RPMI8226 (cell line): ENCODE results near the gene GTF3C5.

ENCODE experiments used
- DNase-seq: peaks from one replicate; pipeline ENCODE4 v3.0.0-alpha.2; 2015

Gene GTF3C5

DNA sequence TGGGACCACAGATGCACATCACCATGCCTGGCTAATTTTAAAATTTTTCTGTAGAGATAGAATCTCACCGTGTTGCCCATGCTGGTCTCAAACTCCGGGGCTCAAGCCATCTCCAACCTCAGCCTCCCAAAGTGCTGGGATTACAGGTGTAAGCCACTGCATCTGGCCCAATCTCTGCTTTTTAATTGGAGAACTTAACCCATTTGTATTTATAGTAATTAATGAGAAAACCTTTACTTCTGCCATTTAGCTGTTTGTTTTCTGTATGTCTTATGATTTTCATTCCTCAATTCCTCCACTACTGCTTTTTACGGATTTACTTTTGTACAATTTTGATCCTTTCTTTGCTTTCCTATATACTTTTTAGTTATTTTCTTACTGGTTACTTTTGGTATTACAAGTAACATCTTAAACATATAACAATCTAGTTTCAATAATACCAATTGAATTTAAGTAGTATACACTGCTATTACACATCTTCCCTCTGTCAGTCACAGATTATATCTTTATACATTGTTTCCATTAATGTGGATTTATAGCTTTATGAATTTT lies 64.1 kb downstream of the GTF3C5 start:
- DNase-seq = no peak

GRCh38 chr9:133098104-133098754 lies 67.4 kb downstream of the GTF3C5 start:
- DNase-seq = no peak

GRCh38 chr9:133098871-133099270 lies 68.1 kb downstream of the GTF3C5 start:
- no peak for DNase-seq

GRCh38 chr9:133099726-133100505 lies 69.1 kb downstream of the GTF3C5 start:
- no peak for DNase-seq

DNA sequence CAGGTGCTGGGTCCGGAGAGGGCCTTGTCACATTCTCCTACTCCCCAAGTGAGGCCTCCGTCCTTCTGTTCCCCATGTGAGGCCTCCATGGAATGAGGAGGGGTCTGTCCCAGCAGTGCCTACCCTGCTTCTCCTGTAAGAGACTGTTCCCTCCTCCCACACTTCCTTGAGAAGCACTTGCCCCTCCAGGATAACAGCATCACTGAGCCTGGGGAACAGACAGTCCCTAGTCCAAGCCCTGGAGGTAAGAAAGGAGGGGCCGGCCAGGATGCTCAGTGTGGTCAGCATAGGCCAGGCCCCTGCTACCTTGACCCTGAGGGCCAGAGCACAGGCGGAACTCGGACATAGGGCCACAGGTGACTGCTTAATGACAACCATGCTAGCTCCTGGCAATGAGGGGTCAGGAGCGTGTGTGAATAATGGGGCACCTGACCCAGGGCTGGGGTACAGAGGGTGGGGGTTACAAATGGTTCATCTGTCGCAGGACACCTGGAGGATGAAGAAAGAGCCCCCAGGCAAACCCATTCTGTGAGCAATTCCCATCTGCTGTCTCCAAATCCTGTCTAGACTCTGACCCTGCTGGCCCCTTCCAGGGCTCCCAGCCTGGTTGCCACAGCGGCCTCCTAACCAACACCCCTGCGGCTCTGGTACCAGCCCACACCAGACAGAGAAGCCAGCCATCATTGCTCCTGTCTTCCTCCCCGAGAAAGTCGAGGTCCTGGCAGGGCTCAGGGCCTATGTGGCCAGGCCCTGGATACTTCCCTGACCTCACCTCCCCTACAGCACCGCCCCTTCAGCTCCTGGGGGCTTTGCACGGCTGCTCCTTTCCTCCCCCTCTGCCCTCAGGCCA lies 69.9 kb downstream of the GTF3C5 start:
- no peak for DNase-seq

DNA sequence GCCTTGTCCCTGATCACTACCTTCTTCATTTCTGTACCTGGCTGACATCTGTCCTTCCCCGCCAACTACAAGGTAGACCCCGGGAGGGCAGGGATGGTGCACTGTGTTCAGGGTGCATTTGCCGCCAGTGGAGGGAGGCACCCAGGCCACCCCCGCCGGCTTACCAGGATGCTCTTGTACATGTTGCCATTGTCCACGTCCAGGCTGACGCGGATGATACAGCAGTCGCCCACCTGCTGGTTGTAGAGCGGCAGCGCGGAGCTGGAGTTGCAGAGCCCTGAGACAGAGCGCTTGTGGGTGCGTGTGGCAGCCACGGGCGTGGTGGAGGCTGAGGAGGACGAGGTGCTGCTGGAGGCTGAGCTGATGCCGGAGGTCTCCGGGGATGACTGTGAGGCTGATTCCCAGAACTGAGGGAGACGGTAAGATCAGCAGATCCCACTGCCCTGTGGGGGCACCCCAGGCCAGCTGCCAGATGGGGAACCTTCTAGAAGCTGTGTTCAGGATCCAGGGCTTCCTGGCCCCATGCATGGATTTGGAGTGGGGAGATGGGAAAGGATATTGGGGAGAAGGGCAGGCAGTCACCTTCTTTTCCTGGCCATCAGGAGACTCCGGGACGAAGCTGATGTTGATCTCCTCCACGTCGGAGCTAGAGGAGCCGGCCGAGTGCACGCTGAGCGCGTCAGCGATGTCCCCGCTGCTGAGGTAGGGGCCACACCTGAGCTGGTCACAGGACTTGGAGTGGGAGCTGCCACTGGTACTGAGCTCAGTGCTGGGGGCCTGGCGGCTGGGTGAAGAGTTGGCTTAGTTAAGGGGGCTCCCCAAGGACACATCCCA lies 70.8 kb downstream of the GTF3C5 start:
- DNase-seq = no peak

GRCh38 chr9:133102190-133103021 lies 71.6 kb downstream of the GTF3C5 start:
- DNase-seq = no peak

DNA sequence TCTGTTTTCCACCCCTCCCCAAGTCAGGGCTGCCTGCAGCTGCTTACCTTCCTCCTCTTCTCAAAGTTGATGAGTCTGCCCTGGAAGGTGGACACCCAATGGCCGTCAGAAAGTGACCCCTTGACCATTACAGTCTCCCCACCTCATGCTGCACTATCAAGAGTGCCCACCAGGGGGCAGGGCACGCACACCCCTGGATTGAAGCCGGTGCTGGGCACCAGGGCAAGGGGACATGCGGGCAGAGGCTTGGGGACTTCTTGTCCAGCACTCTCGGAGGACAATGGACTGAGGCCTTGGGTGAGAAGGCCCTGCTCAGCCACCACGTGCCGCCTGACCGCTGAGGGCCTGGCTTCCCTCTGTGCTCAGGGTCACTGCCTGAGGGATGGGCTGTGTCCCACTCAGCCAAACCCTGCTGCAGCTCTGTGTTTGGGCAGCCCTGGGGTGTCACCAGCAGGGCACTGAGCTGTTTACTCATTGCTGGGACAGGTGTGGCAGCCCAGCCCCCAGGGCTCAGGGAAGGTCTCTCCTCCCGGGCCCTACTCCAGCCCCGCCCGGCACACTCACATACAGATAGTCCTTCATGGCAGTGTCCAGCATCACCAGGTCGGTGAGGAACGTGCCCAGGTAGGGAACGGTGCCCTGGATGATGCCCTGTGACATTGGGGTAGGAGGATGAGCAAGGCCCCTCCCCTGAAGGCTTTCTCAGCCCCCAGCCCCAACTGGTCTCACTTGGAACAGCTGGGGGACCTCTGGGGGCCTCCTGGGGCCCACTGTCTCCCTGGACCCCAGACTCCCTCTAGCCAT lies 72.6 kb downstream of the GTF3C5 start:
- DNase-seq = peak; percentile 52

DNA sequence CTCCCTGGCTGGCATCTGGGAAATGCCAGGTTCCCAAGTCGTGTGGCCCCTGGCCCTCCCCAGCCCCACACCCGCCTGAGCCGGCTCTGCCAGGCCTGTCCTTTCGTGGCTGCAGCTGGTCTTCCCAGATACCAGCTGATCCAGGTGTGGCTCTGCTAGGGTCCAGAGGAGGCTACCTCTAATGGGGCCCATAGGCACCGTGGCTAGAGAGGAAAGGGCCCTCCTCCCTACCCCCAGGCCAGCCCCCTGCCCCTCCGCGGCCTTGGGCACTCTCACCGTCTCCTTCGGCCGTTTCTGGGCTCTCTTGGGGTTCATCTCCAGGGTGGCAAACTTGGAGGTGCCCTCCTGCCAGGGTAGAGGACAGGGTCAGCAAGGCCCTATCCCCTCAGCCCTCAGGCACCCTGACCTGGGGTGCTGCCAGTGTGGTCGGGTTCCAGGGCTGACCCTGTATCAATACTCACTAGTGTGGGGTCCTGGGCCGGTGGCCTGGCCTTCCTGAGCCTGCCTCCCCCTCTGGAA lies 73.2 kb downstream of the GTF3C5 start:
- no peak for DNase-seq

GRCh38 chr9:133104718-133105460 lies 74.1 kb downstream of the GTF3C5 start:
- DNase-seq = no peak

DNA sequence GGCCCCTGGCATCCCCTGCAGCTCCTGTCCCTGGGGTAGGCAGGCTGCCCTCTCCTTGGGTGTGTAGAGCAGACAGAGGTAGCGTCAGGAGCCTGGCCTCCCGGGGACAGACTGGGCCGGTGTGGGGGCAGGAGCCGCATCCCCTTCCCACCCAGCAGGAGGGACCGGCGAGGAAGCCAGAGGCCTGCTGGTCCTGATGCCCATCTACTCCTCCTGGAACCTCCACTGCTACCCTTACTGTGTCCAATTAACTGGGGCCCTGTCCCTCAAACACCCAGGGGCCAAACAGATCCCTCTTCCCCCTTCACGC lies 74.6 kb downstream of the GTF3C5 start:
- no peak for DNase-seq

DNA sequence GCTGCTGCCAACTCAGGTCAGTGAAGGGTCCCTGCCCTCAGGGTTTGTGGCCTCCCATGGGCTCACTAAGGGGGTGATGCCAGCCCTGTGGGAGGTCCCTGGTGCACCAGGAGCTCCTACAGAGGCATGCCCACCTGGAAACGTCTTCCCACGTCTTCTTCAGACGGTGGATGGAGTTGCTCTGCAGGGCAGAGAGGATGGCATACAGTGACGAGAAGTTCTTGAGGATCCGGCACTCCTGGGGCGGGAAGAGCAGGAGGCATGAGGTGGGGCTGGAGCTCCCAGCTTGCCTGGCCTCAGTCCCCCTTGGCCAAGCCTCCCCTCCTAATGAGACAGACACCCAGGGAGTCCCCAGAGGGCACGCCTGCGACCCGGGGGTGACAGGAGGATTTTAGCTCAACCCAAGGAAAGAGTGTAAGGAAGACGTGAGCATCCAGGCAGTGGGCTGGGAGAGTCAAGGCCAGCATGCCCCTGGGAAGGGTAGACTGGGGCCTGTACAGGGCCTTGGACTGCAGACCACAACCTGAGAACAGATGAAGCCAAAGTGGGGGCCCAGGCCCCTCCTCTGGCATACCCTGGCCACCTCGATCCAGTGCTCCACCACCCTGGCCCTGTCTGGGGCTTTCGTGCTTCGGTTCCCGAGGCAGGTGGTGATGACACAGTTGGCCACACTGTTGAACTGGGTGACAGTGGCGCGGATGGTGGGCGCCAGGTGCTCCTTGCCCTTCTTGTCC lies 75.9 kb downstream of the GTF3C5 start:
- no peak for DNase-seq

DNA sequence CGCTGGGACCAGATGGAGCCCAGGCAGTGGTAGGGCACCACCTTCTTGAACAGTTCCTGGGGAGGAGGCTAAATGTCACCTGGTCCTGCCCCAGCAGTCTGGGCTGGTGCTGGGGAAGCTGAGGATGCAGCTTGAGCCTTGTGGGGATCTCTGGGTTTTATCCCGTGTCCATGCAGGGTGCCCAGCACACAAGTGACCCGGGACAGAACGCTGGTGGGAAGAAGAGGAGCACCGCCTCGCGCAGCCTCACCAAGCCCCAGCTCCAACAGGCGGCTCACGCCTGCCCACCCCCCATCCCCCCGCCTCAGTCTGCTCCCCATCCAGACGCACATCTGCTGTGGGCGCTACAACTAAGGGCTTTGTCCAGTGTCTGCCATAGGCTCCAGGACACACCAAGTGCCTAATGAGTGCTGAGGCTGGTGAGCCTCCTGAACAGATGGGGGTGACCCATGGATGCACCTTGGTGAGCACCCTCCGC lies 76.5 kb downstream of the GTF3C5 start:
- no peak for DNase-seq
